ENCODE data around the gene INTS2. TPM values are rescaled to one million over a fixed set of nuclear protein-coding genes. Genes with fewer than 3 reads are reported as not detected.

The INTS2 gene
- total RNA-seq, 1 donor from 2014 or later: 12.3 TPM

DNA sequence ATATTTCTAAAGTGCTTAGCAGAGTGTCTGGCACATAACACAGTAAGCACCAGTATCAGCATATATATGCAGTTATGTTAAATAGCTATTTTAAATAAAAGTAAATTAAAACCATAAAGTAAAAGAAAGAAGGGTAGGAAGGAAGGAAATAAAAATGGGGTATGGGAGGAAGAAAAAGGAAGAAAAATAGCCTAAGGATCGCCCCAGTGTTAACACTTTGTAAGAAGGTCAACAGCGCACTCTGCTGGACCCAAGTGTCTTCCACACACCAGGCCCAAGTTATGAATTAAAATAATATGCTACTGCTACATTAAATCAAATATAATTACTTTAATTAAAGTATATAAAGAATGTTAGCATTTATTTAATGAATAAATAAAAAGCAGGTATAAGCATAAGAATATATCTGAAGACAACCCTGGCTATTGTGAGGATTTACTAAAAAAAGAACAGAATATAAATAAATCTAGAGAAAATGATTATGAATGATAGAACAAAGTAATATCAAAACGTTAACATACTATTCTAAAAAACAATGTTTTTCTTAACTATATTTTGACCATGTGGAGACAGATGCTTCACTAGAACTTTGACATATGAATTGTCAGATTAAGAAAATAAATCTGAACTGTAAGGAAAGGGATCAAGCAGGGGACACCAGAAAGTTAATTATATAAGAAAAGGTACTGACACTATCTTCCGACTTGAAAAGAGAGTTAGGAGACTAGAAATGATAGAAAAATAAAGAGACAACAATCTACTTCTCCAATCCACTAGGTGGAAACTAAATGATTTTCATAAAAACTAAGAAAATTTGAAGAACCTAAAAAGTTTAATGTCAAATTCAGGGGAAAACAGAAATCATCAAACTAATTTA, 90.4 kb downstream of the INTS2 start:
- DNase-seq (ENCODE audit: low spot score): peak; percentile 46
- TF ChIP-seq, protein P1, sequence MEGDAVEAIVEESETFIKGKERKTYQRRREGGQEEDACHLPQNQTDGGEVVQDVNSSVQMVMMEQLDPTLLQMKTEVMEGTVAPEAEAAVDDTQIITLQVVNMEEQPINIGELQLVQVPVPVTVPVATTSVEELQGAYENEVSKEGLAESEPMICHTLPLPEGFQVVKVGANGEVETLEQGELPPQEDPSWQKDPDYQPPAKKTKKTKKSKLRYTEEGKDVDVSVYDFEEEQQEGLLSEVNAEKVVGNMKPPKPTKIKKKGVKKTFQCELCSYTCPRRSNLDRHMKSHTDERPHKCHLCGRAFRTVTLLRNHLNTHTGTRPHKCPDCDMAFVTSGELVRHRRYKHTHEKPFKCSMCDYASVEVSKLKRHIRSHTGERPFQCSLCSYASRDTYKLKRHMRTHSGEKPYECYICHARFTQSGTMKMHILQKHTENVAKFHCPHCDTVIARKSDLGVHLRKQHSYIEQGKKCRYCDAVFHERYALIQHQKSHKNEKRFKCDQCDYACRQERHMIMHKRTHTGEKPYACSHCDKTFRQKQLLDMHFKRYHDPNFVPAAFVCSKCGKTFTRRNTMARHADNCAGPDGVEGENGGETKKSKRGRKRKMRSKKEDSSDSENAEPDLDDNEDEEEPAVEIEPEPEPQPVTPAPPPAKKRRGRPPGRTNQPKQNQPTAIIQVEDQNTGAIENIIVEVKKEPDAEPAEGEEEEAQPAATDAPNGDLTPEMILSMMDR (IDR thresholded peaks at IDR 0.05; ENCODE audit: unreplicated experiment): peak; percentile 71
- Mint-ChIP-seq H3K4me1 (ENCODE audit: unreplicated experiment) (no peaks in the 10 kb centered on the region), H3K9me3 (ENCODE audit: unreplicated experiment) (no peaks in the 10 kb centered on the region), H3K27ac (ENCODE audit: unreplicated experiment) (no peak overlapping the region), H3K36me3 (ENCODE audit: low read depth, unreplicated experiment) (no peaks in the 10 kb centered on the region), H3K4me3 (ENCODE audit: unreplicated experiment) (no peak overlapping the region), H3K27me3 (ENCODE audit: unreplicated experiment) (no peaks in the 10 kb centered on the region)

- no peaks in the 10 kb centered on the region for H3K36me3 Mint-ChIP-seq (ENCODE audit: low read depth, unreplicated experiment)
Measured at GRCh38 chr17:61836266-61837174, 91.3 kb downstream of the INTS2 start.

DNA sequence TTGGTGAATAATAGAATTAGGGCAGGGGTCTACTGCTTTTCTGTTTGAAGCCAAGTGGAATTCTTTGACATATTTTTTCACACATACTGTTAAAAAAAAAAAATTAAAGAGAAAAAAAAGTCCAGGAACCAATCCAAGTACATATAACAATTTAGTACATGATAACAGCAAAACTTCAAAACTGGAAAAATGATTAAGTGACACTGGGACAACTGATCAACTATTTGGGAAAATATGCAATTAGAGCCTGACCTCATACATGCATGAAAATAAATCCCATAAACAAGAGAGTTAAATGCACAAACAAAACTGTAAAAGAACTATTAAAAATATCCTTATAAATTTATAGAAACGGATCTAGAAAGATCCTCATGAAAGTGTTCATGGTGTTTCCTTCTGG, 92.2 kb downstream of the INTS2 start:
- Mint-ChIP-seq H3K4me1 (ENCODE audit: unreplicated experiment) (no peaks in the 10 kb centered on the region), H3K4me3 (ENCODE audit: unreplicated experiment) (no peak overlapping the region), H3K9me3 (ENCODE audit: unreplicated experiment) (no peaks in the 10 kb centered on the region), H3K36me3 (ENCODE audit: low read depth, unreplicated experiment) (no peaks in the 10 kb centered on the region), H3K27ac (ENCODE audit: unreplicated experiment) (no peak overlapping the region), H3K27me3 (ENCODE audit: unreplicated experiment) (no peaks in the 10 kb centered on the region)
- TF ChIP-seq, protein P1 (IDR thresholded peaks at IDR 0.05; ENCODE audit: unreplicated experiment): no peak
- DNase-seq (ENCODE audit: low spot score): no peak

More at GRCh38 chr17:61836266-61837174, 91.3 kb downstream of the INTS2 start:
- TF ChIP-seq, protein P1 (IDR thresholded peaks at IDR 0.05; ENCODE audit: unreplicated experiment): no peak
- DNase-seq (ENCODE audit: low spot score): no peak
- Mint-ChIP-seq H3K27me3 (ENCODE audit: unreplicated experiment) (no peaks in the 10 kb centered on the region), H3K4me3 (ENCODE audit: unreplicated experiment) (no peak overlapping the region), H3K9me3 (ENCODE audit: unreplicated experiment) (no peaks in the 10 kb centered on the region), H3K27ac (ENCODE audit: unreplicated experiment) (no peak overlapping the region), H3K4me1 (ENCODE audit: unreplicated experiment) (no peaks in the 10 kb centered on the region)

GRCh38 chr17:61834610-61835009, 93.2 kb downstream of the INTS2 start:
- no peak for DNase-seq (ENCODE audit: low spot score)
- H3K27me3 Mint-ChIP-seq (ENCODE audit: unreplicated experiment): no peaks in the 10 kb centered on the region
- H3K36me3 Mint-ChIP-seq (ENCODE audit: low read depth, unreplicated experiment): no peaks in the 10 kb centered on the region
- TF ChIP-seq, protein P1 (IDR thresholded peaks at IDR 0.05; ENCODE audit: unreplicated experiment): no peak
- H3K9me3 Mint-ChIP-seq (ENCODE audit: unreplicated experiment): no peaks in the 10 kb centered on the region
- H3K4me1 Mint-ChIP-seq (ENCODE audit: unreplicated experiment): no peaks in the 10 kb centered on the region
- no peak overlapping the region for H3K4me3 Mint-ChIP-seq (ENCODE audit: unreplicated experiment)
- H3K27ac Mint-ChIP-seq (ENCODE audit: unreplicated experiment): no peak overlapping the region
